Natural killer cell (primary cell): Measurements from ENCODE around the gene ATP6V0E2. TPM values are rescaled to one million over a fixed set of nuclear protein-coding genes. Genes with fewer than 3 reads are reported as not detected.

ENCODE experiments used
- ATAC-seq, 3 donors: fragments of 150-1000 bp in 2 of 3; fragments of 200-7000 bp in 1 of 3; cut with Tn5 transposase; 1 replicate in 1 of 3; 2 replicates in 2 of 3; pipeline ENCODE4 v1.10.0; 2021; ENCODE audit warnings: mild to moderate bottlenecking in 2 of 3, moderate library complexity in 2 of 3
- DNase-seq, 2 donors: peaks; one replicate each; pipeline versions ENCODE4 v3.0.0 to v3.0.0-alpha.2; 2013 to 2021; ENCODE audit warnings: mixed read lengths in 1 of 2
- H3K27ac ChIP-seq: one replicate; pipeline ENCODE4 v1.5.1; 2013; ENCODE audit warnings: mild to moderate bottlenecking, low read length
- H3K27me3 ChIP-seq: one replicate; pipeline ENCODE4 v1.6.1; 2013; ENCODE audit warnings: low read length; ENCODE audit not compliant: control insufficient read depth, insufficient read depth
- H3K36me3 ChIP-seq: one replicate; pipeline ENCODE4 v1.6.1; 2013; ENCODE audit warnings: low read length; ENCODE audit not compliant: control insufficient read depth, insufficient read depth
- H3K4me1 ChIP-seq: one replicate; pipeline ENCODE4 v1.6.1; 2013; ENCODE audit warnings: low read length; ENCODE audit not compliant: control insufficient read depth, insufficient read depth
- H3K4me3 ChIP-seq: one replicate; pipeline ENCODE4 v1.5.1; 2013; ENCODE audit warnings: low read length
- H3K9me3 ChIP-seq: one replicate; pipeline ENCODE4 v1.6.1; 2013; ENCODE audit warnings: low read length; ENCODE audit not compliant: control insufficient read depth, insufficient read depth
- H3K27ac Mint-ChIP-seq, 2 donors: one replicate each; pipeline ENCODE4 v1.8.0; 2022; ENCODE audit warnings: mild to moderate bottlenecking in 2 of 2, mixed read lengths in 2 of 2, moderate library complexity in 1 of 2
- H3K27me3 Mint-ChIP-seq, 2 donors: one replicate each; pipeline ENCODE4 v1.8.0; 2022; ENCODE audit warnings: low read depth in 2 of 2, mixed read lengths in 2 of 2
- H3K36me3 Mint-ChIP-seq: one replicate; pipeline ENCODE4 v1.8.0; 2022; ENCODE audit warnings: mixed read lengths
- H3K4me1 Mint-ChIP-seq, 2 donors: one replicate each; pipeline ENCODE4 v1.8.0; 2022; ENCODE audit warnings: mixed read lengths in 2 of 2
- H3K4me3 Mint-ChIP-seq: one replicate; pipeline ENCODE4 v1.8.0; 2022; ENCODE audit warnings: mild to moderate bottlenecking, moderate library complexity, mixed read lengths
- H3K9me3 Mint-ChIP-seq, 2 donors: one replicate each; pipeline ENCODE4 v1.8.0; 2022; ENCODE audit warnings: mixed read lengths in 2 of 2
- WGBS: methylation state at CpG from one replicate; pipeline ENCODE4 v1.1.7; 2013; ENCODE audit warnings: missing lambda C conversion rate; ENCODE audit not compliant: insufficient coverage; 5-methylcytosine and 5-hydroxymethylcytosine counted together
- intact Hi-C: fragments of 100-400 bp; cut with micrococcal nuclease; formaldehyde crosslinking; loops from one replicate; pipeline ENCODE4 v1.14.2; 2022
- total RNA-seq, 4 donors: library from RNA; stranded (reverse); fragments of 120-200 nt in 1 of 4; gene quantifications; one replicate each; pipeline versions ENCODE4 v1.2.3 to v1.2.4, GENCODE V29; 2013 to 2022
- TF ChIP-seq, protein P1 (sequence below): fragments of 200-600 bp; IDR thresholded peaks from one replicate; pipeline ENCODE4 v1.8.0; 2022; ENCODE audit warnings: antibody characterized with exemption

Gene ATP6V0E2
- total RNA-seq, 3 donors from 2014 or later (not counting 1 experiment from before 2014, with no cell fraction given), result 23.2 to 39.4 (median 34.9) TPM

DNA sequence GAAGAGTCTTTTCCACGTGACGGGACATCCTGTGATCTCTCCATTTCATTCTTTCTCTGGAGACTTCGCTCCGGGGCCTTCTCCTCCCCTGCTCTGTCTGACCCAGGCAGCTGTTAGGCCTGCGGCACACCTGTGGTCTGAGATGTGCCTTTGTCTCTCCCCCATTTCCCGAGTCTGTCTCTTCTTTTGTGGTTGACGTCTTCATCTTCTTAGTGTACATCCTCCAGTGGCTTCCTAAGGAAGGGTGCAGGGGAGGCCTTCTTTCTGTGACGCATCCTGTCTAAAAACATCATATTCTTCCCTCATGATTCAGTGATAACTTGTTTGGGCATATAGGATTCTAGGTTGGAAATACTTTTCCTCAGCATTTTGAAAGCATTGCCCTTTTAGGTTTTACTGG, 17.2 kb upstream of the ATP6V0E2 start:
- Mint-ChIP-seq H3K27ac (no peak overlapping the region), H3K27me3 (no peaks in the 10 kb centered on the region), H3K36me3 (no peaks in the 10 kb centered on the region), H3K9me3 (no peaks in the 10 kb centered on the region), H3K4me1 (peaks cover 0 to 4% of the 10 kb centered on the region in 2 donors), H3K4me3 (no peak overlapping the region)
- Histone ChIP-seq H3K4me1 (peaks cover 13% of the 10 kb centered on the region), H3K36me3 (peaks cover 20% of the 10 kb centered on the region), H3K27me3 (no peaks in the 10 kb centered on the region), H3K4me3 (no peak overlapping the region), H3K27ac (no peak overlapping the region), H3K9me3 (no peaks in the 10 kb centered on the region)
- DNase-seq, result peak in 1 of 2 donors; percentile 59
- no peak for ATAC-seq
- intact Hi-C loops, result no loop called here
- 70% methylated on average over 6 of the region's 8 CpGs for WGBS
- TF ChIP-seq, protein P1, sequence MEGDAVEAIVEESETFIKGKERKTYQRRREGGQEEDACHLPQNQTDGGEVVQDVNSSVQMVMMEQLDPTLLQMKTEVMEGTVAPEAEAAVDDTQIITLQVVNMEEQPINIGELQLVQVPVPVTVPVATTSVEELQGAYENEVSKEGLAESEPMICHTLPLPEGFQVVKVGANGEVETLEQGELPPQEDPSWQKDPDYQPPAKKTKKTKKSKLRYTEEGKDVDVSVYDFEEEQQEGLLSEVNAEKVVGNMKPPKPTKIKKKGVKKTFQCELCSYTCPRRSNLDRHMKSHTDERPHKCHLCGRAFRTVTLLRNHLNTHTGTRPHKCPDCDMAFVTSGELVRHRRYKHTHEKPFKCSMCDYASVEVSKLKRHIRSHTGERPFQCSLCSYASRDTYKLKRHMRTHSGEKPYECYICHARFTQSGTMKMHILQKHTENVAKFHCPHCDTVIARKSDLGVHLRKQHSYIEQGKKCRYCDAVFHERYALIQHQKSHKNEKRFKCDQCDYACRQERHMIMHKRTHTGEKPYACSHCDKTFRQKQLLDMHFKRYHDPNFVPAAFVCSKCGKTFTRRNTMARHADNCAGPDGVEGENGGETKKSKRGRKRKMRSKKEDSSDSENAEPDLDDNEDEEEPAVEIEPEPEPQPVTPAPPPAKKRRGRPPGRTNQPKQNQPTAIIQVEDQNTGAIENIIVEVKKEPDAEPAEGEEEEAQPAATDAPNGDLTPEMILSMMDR, result no peak

DNA sequence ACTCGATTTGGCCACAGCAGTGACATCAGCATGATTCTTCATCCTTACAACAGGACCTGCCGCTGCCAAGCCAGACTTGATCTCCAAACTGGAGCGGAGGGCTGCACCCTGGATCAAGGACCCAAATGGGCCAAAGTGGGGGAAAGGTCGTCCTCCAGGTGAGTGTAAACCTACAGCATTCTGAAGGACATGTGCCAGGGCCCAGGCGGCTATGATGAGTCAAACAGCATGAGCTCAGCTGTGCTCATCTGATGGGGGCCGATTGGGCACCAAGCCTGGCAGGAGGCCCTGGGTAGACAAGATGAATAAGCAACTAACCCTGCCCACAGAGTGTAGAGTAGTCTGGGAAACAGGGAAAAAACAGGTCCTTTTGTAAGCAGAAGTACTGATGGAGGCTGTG, 14.4 kb upstream of the ATP6V0E2 start:
- intact Hi-C loops, result no loop called here
- no peaks in the 10 kb centered on the region for H3K27me3 ChIP-seq
- H3K27ac Mint-ChIP-seq, result no peak overlapping the region
- peaks cover 23% of the 10 kb centered on the region for H3K4me1 ChIP-seq
- no peak for ATAC-seq
- no peak overlapping the region for H3K4me3 Mint-ChIP-seq
- TF ChIP-seq, protein P1, result no peak
- H3K36me3 ChIP-seq, result peaks cover 14% of the 10 kb centered on the region
- H3K4me3 ChIP-seq, result no peak overlapping the region
- no peaks in the 10 kb centered on the region for H3K9me3 ChIP-seq
- peaks cover 0 to 5% of the 10 kb centered on the region in 2 donors for H3K4me1 Mint-ChIP-seq
- H3K36me3 Mint-ChIP-seq, result no peaks in the 10 kb centered on the region
- no peaks in the 10 kb centered on the region for H3K9me3 Mint-ChIP-seq
- WGBS, result 83% methylated on average over 6 of the region's 6 CpGs
- no peaks in the 10 kb centered on the region for H3K27me3 Mint-ChIP-seq
- DNase-seq, result no peak
- no peak overlapping the region for H3K27ac ChIP-seq

DNA sequence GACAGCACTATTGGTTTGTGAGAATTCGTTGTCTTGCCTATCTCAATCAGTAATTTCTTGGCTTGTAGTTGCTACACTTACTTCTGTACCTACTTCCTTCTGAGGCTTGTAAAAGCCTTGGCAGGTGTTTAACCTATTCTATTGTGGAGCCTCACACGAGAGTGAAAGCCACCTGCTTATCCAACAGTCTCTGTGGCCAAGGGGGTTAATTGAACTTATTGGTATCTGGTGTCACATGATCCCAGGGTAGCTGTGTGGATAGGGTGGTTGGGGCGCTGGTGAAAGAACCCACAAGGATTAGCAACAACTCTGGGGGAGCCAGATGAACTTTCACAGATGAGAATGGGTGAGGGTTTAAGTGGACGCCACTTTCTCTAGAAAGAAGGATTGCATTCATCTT, 13.9 kb upstream of the ATP6V0E2 start:
- H3K36me3 Mint-ChIP-seq, result no peaks in the 10 kb centered on the region
- no peaks in the 10 kb centered on the region for H3K27me3 Mint-ChIP-seq
- TF ChIP-seq, protein P1, result no peak
- WGBS, result 86% methylated on average over 4 of the region's 4 CpGs
- peaks cover 0 to 5% of the 10 kb centered on the region in 2 donors for H3K4me1 Mint-ChIP-seq
- ATAC-seq (no peak), DNase-seq (no peak)
- H3K4me1 ChIP-seq, result peaks cover 25% of the 10 kb centered on the region
- H3K27ac ChIP-seq, result no peak overlapping the region
- H3K27ac Mint-ChIP-seq, result no peak overlapping the region
- no peak overlapping the region for H3K4me3 Mint-ChIP-seq
- H3K4me3 ChIP-seq, result no peak overlapping the region
- H3K36me3 ChIP-seq, result peaks cover 14% of the 10 kb centered on the region
- intact Hi-C loops, result no loop called here
- H3K9me3 ChIP-seq, result no peaks in the 10 kb centered on the region
- no peaks in the 10 kb centered on the region for H3K27me3 ChIP-seq
- H3K9me3 Mint-ChIP-seq, result no peaks in the 10 kb centered on the region
